ENCODE measurements around the gene BABAM2. TPM values are rescaled to one million over a fixed set of nuclear protein-coding genes. Genes with fewer than 3 reads are reported as not detected.

The BABAM2 gene
- total RNA-seq, 1 donor from 2014 or later: 38.4 TPM

DNA sequence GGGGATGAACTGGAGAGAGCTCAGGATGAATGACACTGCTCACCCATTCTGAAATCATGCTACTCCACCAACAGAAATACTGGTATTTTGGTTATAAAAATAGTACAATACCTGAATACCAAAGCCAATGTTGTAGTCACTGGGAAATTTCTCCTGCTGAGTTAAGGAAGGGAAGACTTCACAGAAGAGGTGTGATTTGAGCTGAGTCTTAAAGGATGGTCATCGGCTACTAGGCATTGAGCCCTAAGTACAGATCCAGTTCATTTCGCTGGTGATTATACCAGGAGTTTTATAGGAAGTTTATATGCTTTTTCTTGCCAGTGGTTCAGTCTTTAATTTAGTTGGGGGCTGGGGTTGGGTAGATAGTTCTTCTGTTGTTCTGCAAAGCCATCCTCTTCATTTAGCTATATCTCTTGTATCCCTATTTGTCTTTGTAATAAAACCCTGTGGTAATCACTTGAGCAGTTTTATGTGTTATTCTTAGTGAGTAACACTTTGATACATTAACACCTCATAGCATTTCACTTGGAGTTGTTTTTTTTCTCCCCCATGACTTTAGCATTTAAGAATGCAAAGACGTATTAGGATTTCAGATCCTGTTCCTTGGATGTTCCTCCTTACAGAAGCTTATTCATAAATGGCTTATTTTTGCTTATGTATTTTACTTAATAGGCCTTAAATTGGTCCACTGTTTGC is 262.2 kb downstream of the BABAM2 start:
- DNase-seq (ENCODE audit: extremely low read depth, low read depth, low spot score): no peak

- no peak for DNase-seq (ENCODE audit: extremely low read depth, low read depth, low spot score)
These were observed 263.3 kb downstream of the BABAM2 start for GRCh38 chr2:28153851-28154250.

DNA sequence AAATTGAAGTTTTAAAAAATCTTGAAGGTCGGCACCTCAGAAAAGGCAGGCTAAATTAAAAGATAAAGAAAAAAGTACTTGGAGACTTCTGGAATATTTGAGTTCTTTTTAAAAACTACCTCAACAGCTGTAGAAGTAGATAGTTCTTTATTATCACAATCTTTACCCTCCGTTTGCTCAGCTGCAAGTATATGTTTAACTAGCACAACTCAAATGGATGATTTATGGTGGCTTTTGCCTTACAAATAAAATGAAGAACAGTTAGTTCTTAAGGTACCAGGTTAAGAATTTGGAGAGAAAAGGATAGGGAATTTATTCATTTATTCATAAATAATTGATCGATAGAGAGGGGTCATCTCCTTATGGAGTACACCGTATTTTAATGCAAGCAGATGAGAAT is 264.6 kb downstream of the BABAM2 start:
- DNase-seq (ENCODE audit: extremely low read depth, low read depth, low spot score): no peak

- DNase-seq (ENCODE audit: extremely low read depth, low read depth, low spot score): no peak
These were observed 265.1 kb downstream of the BABAM2 start for GRCh38 chr2:28155627-28156026.

DNA sequence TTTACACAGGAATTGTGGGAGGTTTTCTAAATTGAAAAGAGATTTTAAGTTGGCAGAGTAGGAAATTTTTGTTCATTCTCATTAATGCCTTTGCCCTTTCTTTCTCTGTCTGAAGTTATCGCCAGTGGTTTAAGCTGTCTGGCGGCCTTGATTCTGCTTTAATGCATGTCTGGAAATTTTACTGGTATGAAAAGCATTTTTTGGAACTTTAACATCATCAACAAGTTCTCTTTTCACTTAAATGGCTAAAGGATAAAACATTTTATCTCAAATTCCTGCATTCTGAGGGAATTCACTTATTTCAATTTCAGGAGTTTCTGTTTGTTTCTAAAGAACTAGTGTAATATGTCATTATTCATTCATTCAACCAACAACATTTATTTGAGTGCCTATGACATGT is 268.3 kb downstream of the BABAM2 start:
- DNase-seq (ENCODE audit: extremely low read depth, low read depth, low spot score): no peak

DNA sequence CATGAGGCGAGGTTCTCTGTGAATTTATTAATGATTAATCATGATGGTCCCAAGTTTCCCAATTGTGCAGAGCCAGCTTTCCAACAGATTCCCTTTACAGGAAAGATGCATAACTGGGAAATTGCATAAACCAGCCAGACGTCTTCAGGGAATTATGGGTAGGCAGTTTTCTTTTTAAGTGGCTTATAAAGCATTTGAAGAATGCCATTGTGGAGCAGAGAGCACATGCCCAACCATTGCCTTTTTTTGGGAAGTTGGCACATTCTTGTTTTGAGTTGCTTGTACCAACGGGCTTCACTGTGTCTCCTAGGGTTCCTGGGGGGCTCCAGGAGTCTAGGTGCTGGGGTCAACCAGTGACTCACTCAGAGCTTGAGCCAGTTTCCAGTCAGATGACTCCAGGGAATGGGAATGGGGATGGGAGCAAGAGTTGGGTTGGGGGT is 270.5 kb downstream of the BABAM2 start:
- no peak for DNase-seq (ENCODE audit: extremely low read depth, low read depth, low spot score)

DNA sequence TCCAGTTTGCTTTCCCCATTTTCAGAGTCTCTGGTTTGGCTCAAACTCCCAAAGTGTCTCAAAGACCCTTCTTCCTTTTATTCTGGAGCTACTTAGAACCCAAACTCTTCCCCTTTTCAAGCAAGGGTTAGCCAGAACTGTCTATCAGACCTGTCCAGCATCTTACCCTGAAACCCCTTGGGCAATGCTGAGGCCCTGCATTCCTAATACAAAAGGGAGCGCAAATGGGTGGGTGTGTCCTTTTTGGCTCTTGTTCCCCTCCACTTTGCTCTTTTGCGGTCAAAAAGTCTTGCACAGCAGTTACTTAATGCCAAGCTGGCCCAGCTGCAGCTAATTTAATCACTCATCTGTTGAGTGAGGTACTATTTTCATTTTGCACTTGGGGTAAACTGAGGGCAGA is 270.9 kb downstream of the BABAM2 start:
- no peak for DNase-seq (ENCODE audit: extremely low read depth, low read depth, low spot score)

- DNase-seq (ENCODE audit: extremely low read depth, low read depth, low spot score): no peak
These were observed 272.0 kb downstream of the BABAM2 start for GRCh38 chr2:28162564-28162963.

GRCh38 chr2:28163028-28163427 is 272.5 kb downstream of the BABAM2 start:
- DNase-seq (ENCODE audit: extremely low read depth, low read depth, low spot score): no peak

GRCh38 chr2:28163627-28164279 is 273.2 kb downstream of the BABAM2 start:
- no peak for DNase-seq (ENCODE audit: extremely low read depth, low read depth, low spot score)

- DNase-seq (ENCODE audit: extremely low read depth, low read depth, low spot score): no peak
These were observed 273.8 kb downstream of the BABAM2 start for GRCh38 chr2:28164280-28164801.

DNA sequence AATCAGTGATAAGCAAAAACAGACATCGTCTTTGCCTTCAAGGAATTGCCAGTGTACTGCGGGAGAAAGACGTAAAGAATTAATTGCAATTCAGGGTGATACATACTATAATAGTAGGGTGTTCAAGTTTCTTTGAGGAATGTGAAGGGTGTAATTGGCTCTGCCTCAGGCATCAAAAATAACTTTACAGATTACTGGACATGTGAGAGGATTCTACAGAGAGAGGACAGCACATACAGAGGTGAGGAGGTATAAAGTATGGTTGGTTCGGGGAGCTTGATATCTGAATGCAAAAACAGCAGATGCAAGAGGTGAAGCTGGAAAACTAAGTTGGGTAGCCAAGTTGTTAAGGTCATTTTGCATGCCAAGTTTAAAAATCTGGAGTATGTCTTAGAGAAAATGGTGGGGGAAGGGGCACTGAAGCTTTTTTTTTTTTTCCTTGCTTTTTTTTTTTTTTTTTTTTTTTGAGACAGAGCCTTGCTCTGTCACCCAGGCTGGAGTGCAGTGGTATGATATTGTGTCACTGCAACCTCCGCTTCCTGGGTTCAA is 274.6 kb downstream of the BABAM2 start:
- DNase-seq (ENCODE audit: extremely low read depth, low read depth, low spot score): no peak

- DNase-seq (ENCODE audit: extremely low read depth, low read depth, low spot score): no peak
These were observed 276.4 kb downstream of the BABAM2 start for GRCh38 chr2:28166956-28167355.

DNA sequence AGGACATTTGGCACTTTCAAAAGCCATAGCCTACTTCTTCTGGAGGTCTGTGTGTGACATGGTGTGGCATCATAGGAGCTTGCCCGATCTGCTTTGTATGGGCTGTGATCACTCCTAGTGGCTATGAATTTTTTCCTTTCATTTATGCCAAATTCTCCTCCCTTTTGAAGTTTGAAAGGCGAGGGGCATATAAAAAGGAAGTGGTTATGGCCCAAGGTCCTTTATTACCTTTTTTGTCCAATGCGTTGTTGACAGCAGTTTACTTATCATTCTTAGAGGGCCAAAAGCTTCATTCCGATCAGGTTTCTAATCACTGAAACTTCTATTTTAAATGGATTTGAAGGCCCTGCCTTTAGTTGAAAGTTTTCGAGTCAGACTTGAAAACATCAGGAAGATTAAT is 277.8 kb downstream of the BABAM2 start:
- DNase-seq (ENCODE audit: extremely low read depth, low read depth, low spot score): no peak

DNA sequence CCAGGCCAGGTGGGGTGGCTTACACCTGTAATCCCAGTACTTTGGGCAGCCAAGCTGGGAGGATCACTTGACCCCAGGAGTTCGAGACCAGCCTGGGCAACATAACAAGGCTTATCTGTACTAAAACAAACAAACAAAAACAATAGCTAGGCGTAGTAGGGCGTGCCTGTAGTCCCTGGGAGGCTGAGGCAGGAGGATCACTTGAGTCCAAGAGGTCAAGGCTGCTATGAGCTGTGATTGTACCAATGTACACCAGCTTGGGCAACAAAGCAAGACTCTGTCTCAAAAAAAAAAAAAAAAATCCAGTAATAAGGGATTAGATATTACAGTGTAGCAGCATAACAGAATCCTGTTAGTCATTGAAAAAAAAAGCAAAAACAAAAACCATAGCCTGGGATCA is 279.0 kb downstream of the BABAM2 start:
- no peak for DNase-seq (ENCODE audit: extremely low read depth, low read depth, low spot score)

DNA sequence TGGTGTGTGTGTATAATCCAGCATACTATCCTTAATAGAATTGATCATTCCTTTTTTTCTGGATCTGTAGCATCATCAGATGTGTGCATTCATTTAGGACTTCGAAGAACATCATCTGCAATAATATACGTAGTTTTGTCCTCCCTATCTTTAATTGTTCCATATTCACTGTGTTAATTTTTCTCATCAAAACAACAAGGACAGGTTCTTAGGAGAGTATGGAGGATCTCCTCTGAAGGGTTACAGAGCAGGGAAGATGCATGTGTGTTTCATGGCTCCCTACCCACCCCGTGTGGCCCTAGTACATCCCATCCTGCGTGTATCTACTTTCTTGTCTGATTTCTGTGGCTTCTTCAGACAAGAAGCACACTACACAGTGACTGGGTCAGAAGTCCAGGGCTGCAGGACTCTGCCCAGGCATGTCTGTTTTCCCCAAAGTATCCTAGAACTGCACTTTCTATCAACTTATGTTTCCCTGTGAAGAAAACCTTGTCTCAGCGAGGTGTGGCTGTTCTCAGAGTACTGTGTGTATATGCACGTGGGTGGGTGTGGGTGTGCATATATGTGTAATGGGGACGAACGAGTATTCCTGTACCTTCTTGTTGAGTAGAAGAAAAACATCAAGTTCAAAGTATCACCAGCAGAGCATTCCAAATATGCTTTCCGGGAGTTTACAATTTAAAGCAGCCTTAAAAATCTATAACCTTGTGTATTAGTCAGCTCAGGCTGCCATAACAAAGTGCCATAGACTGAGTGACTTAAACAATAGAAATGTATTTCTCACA is 281.8 kb downstream of the BABAM2 start:
- no peak for DNase-seq (ENCODE audit: extremely low read depth, low read depth, low spot score)

DNA sequence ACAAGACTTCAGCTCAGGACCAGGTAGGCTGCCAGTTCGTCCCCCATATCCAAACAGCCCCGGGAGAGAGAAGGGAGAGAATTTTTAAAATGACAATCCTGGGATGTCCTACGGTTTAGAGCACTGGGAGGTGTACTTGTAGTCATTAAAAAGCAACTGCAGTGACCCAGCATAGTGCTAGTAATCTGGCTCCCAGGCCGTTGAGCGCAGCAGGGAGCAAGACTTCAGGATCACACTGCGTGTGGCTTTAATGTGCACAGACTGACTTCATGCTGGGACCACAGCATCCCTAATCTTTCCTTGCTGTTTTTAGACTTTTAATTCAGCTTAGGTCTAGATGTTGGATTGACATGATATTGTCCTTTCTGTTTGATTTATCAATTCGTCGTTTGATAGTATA is 282.8 kb downstream of the BABAM2 start:
- no peak for DNase-seq (ENCODE audit: extremely low read depth, low read depth, low spot score)

DNA sequence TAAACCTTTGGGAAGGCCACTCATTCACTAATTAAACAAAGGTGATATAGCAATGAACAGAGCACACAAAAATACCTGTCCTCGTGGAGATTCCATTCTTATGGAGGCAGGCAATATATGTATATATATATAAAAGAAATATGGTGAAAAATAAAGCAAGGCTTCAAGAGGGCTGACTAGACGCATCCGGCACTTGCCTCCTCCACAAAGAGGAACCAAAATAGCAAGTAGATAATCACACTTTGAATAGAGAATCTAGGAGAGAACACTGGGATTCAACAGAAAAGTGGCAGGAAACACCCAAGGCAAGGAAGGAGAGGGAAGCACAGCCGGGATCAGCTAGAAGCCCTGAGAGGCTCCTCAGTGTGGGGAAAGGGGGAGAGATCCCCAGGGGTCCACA is 283.7 kb downstream of the BABAM2 start:
- no peak for DNase-seq (ENCODE audit: extremely low read depth, low read depth, low spot score)

DNA sequence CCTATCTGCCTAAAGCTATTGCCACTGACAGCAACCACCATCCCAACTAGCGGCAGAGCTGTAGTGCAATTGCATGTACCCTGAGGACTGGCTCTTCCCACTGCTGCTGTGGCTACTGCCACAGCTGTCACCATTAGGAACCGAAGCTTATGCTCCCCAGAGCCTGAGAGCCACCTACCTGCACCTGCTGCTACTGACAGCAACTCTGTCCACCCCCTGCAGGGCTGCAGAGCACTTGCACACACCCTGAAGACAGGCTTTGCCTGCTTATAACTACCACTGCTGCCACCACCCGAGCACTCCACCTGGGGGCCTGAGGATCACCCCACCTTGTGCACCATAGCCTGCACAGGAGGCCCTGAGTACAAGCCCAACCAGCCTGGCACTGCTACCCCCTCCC is 284.5 kb downstream of the BABAM2 start:
- DNase-seq (ENCODE audit: extremely low read depth, low read depth, low spot score): no peak

DNA sequence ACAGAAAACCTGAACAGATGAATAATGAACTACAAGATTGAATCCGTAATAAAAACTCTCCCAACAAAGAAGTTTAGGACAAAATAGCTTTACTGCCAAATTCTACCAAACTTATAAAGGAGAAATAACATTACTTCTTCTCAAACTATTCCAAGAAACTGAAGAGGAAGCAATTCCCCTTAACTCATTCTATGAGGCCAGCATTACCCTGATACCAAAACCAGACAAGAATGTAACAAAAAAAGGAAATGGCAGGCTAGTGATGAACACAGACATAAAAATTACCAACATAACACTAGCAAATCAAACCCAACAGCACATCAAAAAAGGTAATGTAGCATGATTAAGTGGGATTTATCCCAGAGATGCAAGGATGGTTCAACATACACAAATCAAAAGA is 288.4 kb downstream of the BABAM2 start:
- no peak for DNase-seq (ENCODE audit: extremely low read depth, low read depth, low spot score)

GRCh38 chr2:28181801-28182200 is 291.3 kb downstream of the BABAM2 start:
- no peak for DNase-seq (ENCODE audit: extremely low read depth, low read depth, low spot score)

All from glomerular endothelial cell (primary cell).